ENCODE data around the gene ZNF746. TPM values are rescaled to one million over a fixed set of nuclear protein-coding genes. Genes with fewer than 3 reads are reported as not detected.

Gene ZNF746
- total and polyA plus RNA-seq, 10 of the 15 experiments (the other 5 are each of a cell fraction or from before 2014, with no cell fraction given): 1.2 to 19.0 (median 6.3) TPM

DNA sequence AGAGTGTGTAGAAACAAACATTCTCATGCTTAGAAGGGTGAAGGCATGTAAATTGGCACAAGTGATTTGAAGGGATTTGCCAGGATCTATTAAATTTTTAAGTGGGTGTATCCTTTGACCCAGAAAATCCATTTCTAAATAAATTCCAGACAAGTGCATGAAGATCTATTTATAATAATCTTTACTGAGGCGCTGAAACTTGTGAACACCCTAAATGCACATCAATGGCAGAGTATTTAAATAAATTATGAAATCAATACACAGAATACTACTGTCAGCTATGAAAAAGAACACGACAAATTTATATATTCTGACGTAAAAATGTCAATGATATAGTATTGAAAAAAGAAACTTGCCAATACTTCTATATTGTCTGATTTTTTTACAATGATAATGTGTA is 54.7 kb downstream of the ZNF746 start (continued):
- TF ChIP-seq NFYA (IDR thresholded peaks at IDR 0.05; ENCODE audit: borderline replicate concordance, low read depth, low read length) (no peak), FOS (IDR thresholded peaks at IDR 0.05; ENCODE audit: borderline replicate concordance, extremely low read depth, insufficient read length) (no peak), SRF (IDR thresholded peaks at IDR 0.05; ENCODE audit: low read depth in 2 of 2, low read length in 2 of 2) (no peak), IKZF1 (conservative IDR thresholded peaks at IDR 0.05) (no peak), MEF2B (IDR thresholded peaks at IDR 0.05; ENCODE audit: partially characterized antibody, poor library complexity, severe bottlenecking) (no peak), USF1 (IDR thresholded peaks at IDR 0.05; ENCODE audit: borderline replicate concordance, extremely low read length, insufficient read depth, low read depth, low read length) (no peak), STAT3 (IDR thresholded peaks at IDR 0.05; ENCODE audit: low read depth, low read length) (no peak), MEF2A (IDR thresholded peaks at IDR 0.05; ENCODE audit: insufficient read depth, low read depth, low read length) (no peak), SMARCA5 (IDR thresholded peaks at IDR 0.05) (no peak), SIN3A (IDR thresholded peaks at IDR 0.05; ENCODE audit: low read depth, low read length) (no peak)
- TF ChIP-seq, protein P1, sequence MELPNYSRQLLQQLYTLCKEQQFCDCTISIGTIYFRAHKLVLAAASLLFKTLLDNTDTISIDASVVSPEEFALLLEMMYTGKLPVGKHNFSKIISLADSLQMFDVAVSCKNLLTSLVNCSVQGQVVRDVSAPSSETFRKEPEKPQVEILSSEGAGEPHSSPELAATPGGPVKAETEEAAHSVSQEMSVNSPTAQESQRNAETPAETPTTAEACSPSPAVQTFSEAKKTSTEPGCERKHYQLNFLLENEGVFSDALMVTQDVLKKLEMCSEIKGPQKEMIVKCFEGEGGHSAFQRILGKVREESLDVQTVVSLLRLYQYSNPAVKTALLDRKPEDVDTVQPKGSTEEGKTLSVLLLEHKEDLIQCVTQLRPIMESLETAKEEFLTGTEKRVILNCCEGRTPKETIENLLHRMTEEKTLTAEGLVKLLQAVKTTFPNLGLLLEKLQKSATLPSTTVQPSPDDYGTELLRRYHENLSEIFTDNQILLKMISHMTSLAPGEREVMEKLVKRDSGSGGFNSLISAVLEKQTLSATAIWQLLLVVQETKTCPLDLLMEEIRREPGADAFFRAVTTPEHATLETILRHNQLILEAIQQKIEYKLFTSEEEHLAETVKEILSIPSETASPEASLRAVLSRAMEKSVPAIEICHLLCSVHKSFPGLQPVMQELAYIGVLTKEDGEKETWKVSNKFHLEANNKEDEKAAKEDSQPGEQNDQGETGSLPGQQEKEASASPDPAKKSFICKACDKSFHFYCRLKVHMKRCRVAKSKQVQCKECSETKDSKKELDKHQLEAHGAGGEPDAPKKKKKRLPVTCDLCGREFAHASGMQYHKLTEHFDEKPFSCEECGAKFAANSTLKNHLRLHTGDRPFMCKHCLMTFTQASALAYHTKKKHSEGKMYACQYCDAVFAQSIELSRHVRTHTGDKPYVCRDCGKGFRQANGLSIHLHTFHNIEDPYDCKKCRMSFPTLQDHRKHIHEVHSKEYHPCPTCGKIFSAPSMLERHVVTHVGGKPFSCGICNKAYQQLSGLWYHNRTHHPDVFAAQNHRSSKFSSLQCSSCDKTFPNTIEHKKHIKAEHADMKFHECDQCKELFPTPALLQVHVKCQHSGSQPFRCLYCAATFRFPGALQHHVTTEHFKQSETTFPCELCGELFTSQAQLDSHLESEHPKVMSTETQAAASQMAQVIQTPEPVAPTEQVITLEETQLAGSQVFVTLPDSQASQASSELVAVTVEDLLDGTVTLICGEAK (IDR thresholded peaks at IDR 0.05; ENCODE audit: borderline replicate concordance): no peak
- TF ChIP-seq, protein P2, sequence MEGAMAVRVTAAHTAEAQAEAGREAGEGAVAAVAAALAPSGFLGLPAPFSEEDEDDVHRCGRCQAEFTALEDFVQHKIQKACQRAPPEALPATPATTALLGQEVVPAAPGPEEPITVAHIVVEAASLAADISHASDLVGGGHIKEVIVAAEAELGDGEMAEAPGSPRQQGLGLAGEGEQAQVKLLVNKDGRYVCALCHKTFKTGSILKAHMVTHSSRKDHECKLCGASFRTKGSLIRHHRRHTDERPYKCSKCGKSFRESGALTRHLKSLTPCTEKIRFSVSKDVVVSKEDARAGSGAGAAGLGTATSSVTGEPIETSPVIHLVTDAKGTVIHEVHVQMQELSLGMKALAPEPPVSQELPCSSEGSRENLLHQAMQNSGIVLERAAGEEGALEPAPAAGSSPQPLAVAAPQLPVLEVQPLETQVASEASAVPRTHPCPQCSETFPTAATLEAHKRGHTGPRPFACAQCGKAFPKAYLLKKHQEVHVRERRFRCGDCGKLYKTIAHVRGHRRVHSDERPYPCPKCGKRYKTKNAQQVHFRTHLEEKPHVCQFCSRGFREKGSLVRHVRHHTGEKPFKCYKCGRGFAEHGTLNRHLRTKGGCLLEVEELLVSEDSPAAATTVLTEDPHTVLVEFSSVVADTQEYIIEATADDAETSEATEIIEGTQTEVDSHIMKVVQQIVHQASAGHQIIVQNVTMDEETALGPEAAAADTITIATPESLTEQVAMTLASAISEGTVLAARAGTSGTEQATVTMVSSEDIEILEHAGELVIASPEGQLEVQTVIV (IDR thresholded peaks at IDR 0.05; ENCODE audit: borderline replicate concordance, partially characterized antibody): no peak
- TF ChIP-seq, protein P3, sequence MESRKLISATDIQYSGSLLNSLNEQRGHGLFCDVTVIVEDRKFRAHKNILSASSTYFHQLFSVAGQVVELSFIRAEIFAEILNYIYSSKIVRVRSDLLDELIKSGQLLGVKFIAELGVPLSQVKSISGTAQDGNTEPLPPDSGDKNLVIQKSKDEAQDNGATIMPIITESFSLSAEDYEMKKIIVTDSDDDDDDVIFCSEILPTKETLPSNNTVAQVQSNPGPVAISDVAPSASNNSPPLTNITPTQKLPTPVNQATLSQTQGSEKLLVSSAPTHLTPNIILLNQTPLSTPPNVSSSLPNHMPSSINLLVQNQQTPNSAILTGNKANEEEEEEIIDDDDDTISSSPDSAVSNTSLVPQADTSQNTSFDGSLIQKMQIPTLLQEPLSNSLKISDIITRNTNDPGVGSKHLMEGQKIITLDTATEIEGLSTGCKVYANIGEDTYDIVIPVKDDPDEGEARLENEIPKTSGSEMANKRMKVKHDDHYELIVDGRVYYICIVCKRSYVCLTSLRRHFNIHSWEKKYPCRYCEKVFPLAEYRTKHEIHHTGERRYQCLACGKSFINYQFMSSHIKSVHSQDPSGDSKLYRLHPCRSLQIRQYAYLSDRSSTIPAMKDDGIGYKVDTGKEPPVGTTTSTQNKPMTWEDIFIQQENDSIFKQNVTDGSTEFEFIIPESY (IDR thresholded peaks at IDR 0.05): no peak
